ENCODE results near the gene KLHL35.

GRCh38 chr11:75386942-75387630 lies 45.9 kb downstream of the KLHL35 start:
- TF ChIP-seq CTCF (IDR thresholded peaks at IDR 0.05; ENCODE audit: borderline replicate concordance, extremely low read depth, low read length, poor library complexity, severe bottlenecking) (no peak), EZH2 (IDR thresholded peaks at IDR 0.05; ENCODE audit: borderline replicate concordance, low read depth, low read length, severe bottlenecking) (no peak)
